ENCODE measurements around the gene NR6A1.

Gene NR6A1

GRCh38 chr9:124708633-124709291, 62.3 kb downstream of the NR6A1 start:
- no peaks in the 10 kb centered on the region for H3K36me3 ChIP-seq (ENCODE audit: low read length)
- H3K9me2 ChIP-seq (replicated peaks; ENCODE audit: insufficient read depth, low read length) = no peaks in the 10 kb centered on the region
- no peak overlapping the region for H3K4me2 ChIP-seq (ENCODE audit: low read depth, low read length, poor library complexity, severe bottlenecking)
- no peaks in the 10 kb centered on the region for H3K27me3 ChIP-seq (ENCODE audit: low read length)
- H3K79me2 ChIP-seq (ENCODE audit: insufficient read depth, low read length) = no peaks in the 10 kb centered on the region
- no peak overlapping the region for H3K9ac ChIP-seq (ENCODE audit: low read length)
- H2AFZ ChIP-seq (ENCODE audit: low read depth, low read length, severe bottlenecking) = no peak overlapping the region
- H3K4me3 ChIP-seq (ENCODE audit: insufficient read depth, low read length, poor library complexity, severe bottlenecking) = no peak overlapping the region
- H4K20me1 ChIP-seq (ENCODE audit: low read depth, low read length) = no peaks in the 10 kb centered on the region
- H3K9me3 ChIP-seq (ENCODE audit: insufficient read depth, low read length) = no peaks in the 10 kb centered on the region
- no peak for TF ChIP-seq EZH2phosphoT487 (conservative IDR thresholded peaks at IDR 0.05; ENCODE audit: low read length)
- TF ChIP-seq CTCF (IDR thresholded peaks at IDR 0.05; ENCODE audit: insufficient read depth, low read length, poor library complexity, severe bottlenecking) = no peak
- no peaks in the 10 kb centered on the region for H3F3A ChIP-seq (ENCODE audit: insufficient read depth)
- no peak overlapping the region for H3K27ac ChIP-seq (ENCODE audit: low read depth, low read length)

GRCh38 chr9:124708074-124708473, 63.0 kb downstream of the NR6A1 start:
- TF ChIP-seq CTCF (IDR thresholded peaks at IDR 0.05; ENCODE audit: insufficient read depth, low read length, poor library complexity, severe bottlenecking) (no peak), EZH2phosphoT487 (conservative IDR thresholded peaks at IDR 0.05; ENCODE audit: low read length) (no peak)
- Histone ChIP-seq H3K9me2 (replicated peaks; ENCODE audit: insufficient read depth, low read length) (no peaks in the 10 kb centered on the region), H3K9ac (ENCODE audit: low read length) (no peak overlapping the region), H3K9me3 (ENCODE audit: insufficient read depth, low read length) (no peaks in the 10 kb centered on the region), H3K4me3 (ENCODE audit: insufficient read depth, low read length, poor library complexity, severe bottlenecking) (no peak overlapping the region), H3K79me2 (ENCODE audit: insufficient read depth, low read length) (no peaks in the 10 kb centered on the region), H3F3A (ENCODE audit: insufficient read depth) (no peaks in the 10 kb centered on the region), H3K27me3 (ENCODE audit: low read length) (no peaks in the 10 kb centered on the region), H3K4me2 (ENCODE audit: low read depth, low read length, poor library complexity, severe bottlenecking) (no peak overlapping the region), H2AFZ (ENCODE audit: low read depth, low read length, severe bottlenecking) (no peak overlapping the region), H4K20me1 (ENCODE audit: low read depth, low read length) (no peaks in the 10 kb centered on the region), H3K27ac (ENCODE audit: low read depth, low read length) (no peak overlapping the region), H3K36me3 (ENCODE audit: low read length) (no peaks in the 10 kb centered on the region)

- H3K4me2 ChIP-seq (ENCODE audit: low read depth, low read length, poor library complexity, severe bottlenecking) = no peak overlapping the region
- no peaks in the 10 kb centered on the region for H3K27me3 ChIP-seq (ENCODE audit: low read length)
- H4K20me1 ChIP-seq (ENCODE audit: low read depth, low read length) = no peaks in the 10 kb centered on the region
- no peak overlapping the region for H3K27ac ChIP-seq (ENCODE audit: low read depth, low read length)
- no peaks in the 10 kb centered on the region for H3K36me3 ChIP-seq (ENCODE audit: low read length)
- no peak overlapping the region for H3K9ac ChIP-seq (ENCODE audit: low read length)
- no peaks in the 10 kb centered on the region for H3K79me2 ChIP-seq (ENCODE audit: insufficient read depth, low read length)
- H3F3A ChIP-seq (ENCODE audit: insufficient read depth) = no peaks in the 10 kb centered on the region
- H3K9me2 ChIP-seq (replicated peaks; ENCODE audit: insufficient read depth, low read length) = no peaks in the 10 kb centered on the region
- H2AFZ ChIP-seq (ENCODE audit: low read depth, low read length, severe bottlenecking) = no peak overlapping the region
- no peak overlapping the region for H3K4me3 ChIP-seq (ENCODE audit: insufficient read depth, low read length, poor library complexity, severe bottlenecking)
- H3K9me3 ChIP-seq (ENCODE audit: insufficient read depth, low read length) = no peaks in the 10 kb centered on the region
- TF ChIP-seq EZH2phosphoT487 (conservative IDR thresholded peaks at IDR 0.05; ENCODE audit: low read length) = no peak
- TF ChIP-seq CTCF (IDR thresholded peaks at IDR 0.05; ENCODE audit: insufficient read depth, low read length, poor library complexity, severe bottlenecking) = no peak
Measured at GRCh38 chr9:124707666-124708065, 63.4 kb downstream of the NR6A1 start.
